ENCODE data around the gene PRUNE2.
A peak's percentile ranks its signal among the peaks of the same experiment; 100 is the strongest.

PRUNE2 gene

GRCh38 chr9:76704593-76705204 is 201.2 kb downstream of the PRUNE2 start:
- H3K4me3 ChIP-seq (ENCODE audit: low read length), result no peak overlapping the region
- peaks cover 11% of the 10 kb centered on the region for H3K4me1 ChIP-seq (ENCODE audit: control insufficient read depth, insufficient read depth, low read length)
- no peak overlapping the region for H3K9ac ChIP-seq (ENCODE audit: low read depth, low read length)
- H3K36me3 ChIP-seq (ENCODE audit: insufficient read depth, low read length), result peaks cover 4% of the 10 kb centered on the region
- no peak overlapping the region for H3K4me2 ChIP-seq (ENCODE audit: low read length)
- H3K9me3 ChIP-seq (replicated peaks; ENCODE audit: low read length), result no peaks in the 10 kb centered on the region
- H3K27me3 ChIP-seq (ENCODE audit: control insufficient read depth, insufficient read depth, low read length), result no peaks in the 10 kb centered on the region

GRCh38 chr9:76703270-76703669 is 202.6 kb downstream of the PRUNE2 start:
- no peak overlapping the region for H3K4me3 ChIP-seq (ENCODE audit: low read length)
- peaks cover 12% of the 10 kb centered on the region for H3K4me1 ChIP-seq (ENCODE audit: control insufficient read depth, insufficient read depth, low read length)
- H3K36me3 ChIP-seq (ENCODE audit: insufficient read depth, low read length), result no peaks in the 10 kb centered on the region
- H3K4me2 ChIP-seq (ENCODE audit: low read length), result no peak overlapping the region
- H3K27me3 ChIP-seq (ENCODE audit: control insufficient read depth, insufficient read depth, low read length), result no peaks in the 10 kb centered on the region
- no peak overlapping the region for H3K9ac ChIP-seq (ENCODE audit: low read depth, low read length)
- no peaks in the 10 kb centered on the region for H3K9me3 ChIP-seq (replicated peaks; ENCODE audit: low read length)

GRCh38 chr9:76701441-76702039 is 204.4 kb downstream of the PRUNE2 start:
- no peaks in the 10 kb centered on the region for H3K9me3 ChIP-seq (replicated peaks; ENCODE audit: low read length)

GRCh38 chr9:76700916-76701315 is 205.0 kb downstream of the PRUNE2 start:
- no peak overlapping the region for H3K4me3 ChIP-seq (ENCODE audit: low read length)
- H3K9me3 ChIP-seq (replicated peaks; ENCODE audit: low read length), result no peaks in the 10 kb centered on the region
- H3K4me1 ChIP-seq (ENCODE audit: control insufficient read depth, insufficient read depth, low read length), result peaks cover 12% of the 10 kb centered on the region
- H3K4me2 ChIP-seq (ENCODE audit: low read length), result no peak overlapping the region
- no peaks in the 10 kb centered on the region for H3K36me3 ChIP-seq (ENCODE audit: insufficient read depth, low read length)
- H3K27me3 ChIP-seq (ENCODE audit: control insufficient read depth, insufficient read depth, low read length), result no peaks in the 10 kb centered on the region
- H3K9ac ChIP-seq (ENCODE audit: low read depth, low read length), result no peak overlapping the region

More at GRCh38 chr9:76701441-76702039, 204.4 kb downstream of the PRUNE2 start:
- Histone ChIP-seq H3K4me1 (ENCODE audit: control insufficient read depth, insufficient read depth, low read length) (peaks cover 12% of the 10 kb centered on the region), H3K36me3 (ENCODE audit: insufficient read depth, low read length) (no peaks in the 10 kb centered on the region), H3K9ac (ENCODE audit: low read depth, low read length) (no peak overlapping the region), H3K27me3 (ENCODE audit: control insufficient read depth, insufficient read depth, low read length) (no peaks in the 10 kb centered on the region), H3K4me3 (ENCODE audit: low read length) (no peak overlapping the region), H3K4me2 (ENCODE audit: low read length) (no peak overlapping the region)

GRCh38 chr9:76699971-76700370 is 205.9 kb downstream of the PRUNE2 start:
- Histone ChIP-seq H3K4me2 (ENCODE audit: low read length) (no peak overlapping the region), H3K9ac (ENCODE audit: low read depth, low read length) (no peak overlapping the region), H3K9me3 (replicated peaks; ENCODE audit: low read length) (no peaks in the 10 kb centered on the region), H3K36me3 (ENCODE audit: insufficient read depth, low read length) (no peaks in the 10 kb centered on the region), H3K27me3 (ENCODE audit: control insufficient read depth, insufficient read depth, low read length) (no peaks in the 10 kb centered on the region), H3K4me3 (ENCODE audit: low read length) (no peak overlapping the region), H3K4me1 (ENCODE audit: control insufficient read depth, insufficient read depth, low read length) (peaks cover 12% of the 10 kb centered on the region)

GRCh38 chr9:76697554-76697953 is 208.4 kb downstream of the PRUNE2 start:
- Histone ChIP-seq H3K9me3 (replicated peaks; ENCODE audit: low read length) (no peaks in the 10 kb centered on the region), H3K4me2 (ENCODE audit: low read length) (no peak overlapping the region), H3K36me3 (ENCODE audit: insufficient read depth, low read length) (no peaks in the 10 kb centered on the region), H3K4me3 (ENCODE audit: low read length) (no peak overlapping the region), H3K9ac (ENCODE audit: low read depth, low read length) (no peak overlapping the region), H3K27me3 (ENCODE audit: control insufficient read depth, insufficient read depth, low read length) (no peaks in the 10 kb centered on the region), H3K4me1 (ENCODE audit: control insufficient read depth, insufficient read depth, low read length) (peaks cover 12% of the 10 kb centered on the region)

- Histone ChIP-seq H3K4me3 (ENCODE audit: low read length) (no peak overlapping the region), H3K9ac (ENCODE audit: low read depth, low read length) (no peak overlapping the region), H3K4me2 (ENCODE audit: low read length) (no peak overlapping the region), H3K27me3 (ENCODE audit: control insufficient read depth, insufficient read depth, low read length) (no peaks in the 10 kb centered on the region), H3K36me3 (ENCODE audit: insufficient read depth, low read length) (no peaks in the 10 kb centered on the region), H3K4me1 (ENCODE audit: control insufficient read depth, insufficient read depth, low read length) (peaks cover 14% of the 10 kb centered on the region), H3K9me3 (replicated peaks; ENCODE audit: low read length) (no peaks in the 10 kb centered on the region)
Observed at GRCh38 chr9:76697081-76697480, 208.8 kb downstream of the PRUNE2 start.

GRCh38 chr9:76693912-76694311 is 212.0 kb downstream of the PRUNE2 start:
- no peaks in the 10 kb centered on the region for H3K27me3 ChIP-seq (ENCODE audit: control insufficient read depth, insufficient read depth, low read length)
- H3K4me1 ChIP-seq (ENCODE audit: control insufficient read depth, insufficient read depth, low read length), result peaks cover 10% of the 10 kb centered on the region
- H3K4me2 ChIP-seq (ENCODE audit: low read length), result no peak overlapping the region
- H3K4me3 ChIP-seq (ENCODE audit: low read length), result no peak overlapping the region
- no peak overlapping the region for H3K9ac ChIP-seq (ENCODE audit: low read depth, low read length)
- H3K36me3 ChIP-seq (ENCODE audit: insufficient read depth, low read length), result no peaks in the 10 kb centered on the region
- no peaks in the 10 kb centered on the region for H3K9me3 ChIP-seq (replicated peaks; ENCODE audit: low read length)

GRCh38 chr9:76692458-76693129 is 213.3 kb downstream of the PRUNE2 start:
- H3K9ac ChIP-seq (ENCODE audit: low read depth, low read length), result peak overlapping the region; percentile 69

GRCh38 chr9:76691517-76692313 is 214.2 kb downstream of the PRUNE2 start:
- Histone ChIP-seq H3K4me1 (ENCODE audit: control insufficient read depth, insufficient read depth, low read length) (peaks cover 30% of the 10 kb centered on the region), H3K36me3 (ENCODE audit: insufficient read depth, low read length) (no peaks in the 10 kb centered on the region), H3K4me2 (ENCODE audit: low read length) (peak overlapping the region; percentile 81), H3K9ac (ENCODE audit: low read depth, low read length) (peak overlapping the region; percentile 69), H3K9me3 (replicated peaks; ENCODE audit: low read length) (no peaks in the 10 kb centered on the region), H3K27me3 (ENCODE audit: control insufficient read depth, insufficient read depth, low read length) (no peaks in the 10 kb centered on the region), H3K4me3 (ENCODE audit: low read length) (peak overlapping the region; percentile 68)

More at GRCh38 chr9:76692458-76693129, 213.3 kb downstream of the PRUNE2 start:
- Histone ChIP-seq H3K4me3 (ENCODE audit: low read length) (peak overlapping the region; percentile 68), H3K4me2 (ENCODE audit: low read length) (peak overlapping the region; percentile 81), H3K4me1 (ENCODE audit: control insufficient read depth, insufficient read depth, low read length) (peaks cover 23% of the 10 kb centered on the region), H3K27me3 (ENCODE audit: control insufficient read depth, insufficient read depth, low read length) (no peaks in the 10 kb centered on the region), H3K36me3 (ENCODE audit: insufficient read depth, low read length) (no peaks in the 10 kb centered on the region), H3K9me3 (replicated peaks; ENCODE audit: low read length) (no peaks in the 10 kb centered on the region)

GRCh38 chr9:76690973-76691370 is 214.9 kb downstream of the PRUNE2 start:
- H3K9me3 ChIP-seq (replicated peaks; ENCODE audit: low read length), result no peaks in the 10 kb centered on the region
- H3K27me3 ChIP-seq (ENCODE audit: control insufficient read depth, insufficient read depth, low read length), result no peaks in the 10 kb centered on the region
- no peak overlapping the region for H3K9ac ChIP-seq (ENCODE audit: low read depth, low read length)
- H3K4me1 ChIP-seq (ENCODE audit: control insufficient read depth, insufficient read depth, low read length), result peaks cover 30% of the 10 kb centered on the region
- no peaks in the 10 kb centered on the region for H3K36me3 ChIP-seq (ENCODE audit: insufficient read depth, low read length)
- H3K4me2 ChIP-seq (ENCODE audit: low read length), result no peak overlapping the region
- no peak overlapping the region for H3K4me3 ChIP-seq (ENCODE audit: low read length)

Measured in skeletal muscle satellite cell (primary cell).